ENCODE results near the gene MTA1.

DNA sequence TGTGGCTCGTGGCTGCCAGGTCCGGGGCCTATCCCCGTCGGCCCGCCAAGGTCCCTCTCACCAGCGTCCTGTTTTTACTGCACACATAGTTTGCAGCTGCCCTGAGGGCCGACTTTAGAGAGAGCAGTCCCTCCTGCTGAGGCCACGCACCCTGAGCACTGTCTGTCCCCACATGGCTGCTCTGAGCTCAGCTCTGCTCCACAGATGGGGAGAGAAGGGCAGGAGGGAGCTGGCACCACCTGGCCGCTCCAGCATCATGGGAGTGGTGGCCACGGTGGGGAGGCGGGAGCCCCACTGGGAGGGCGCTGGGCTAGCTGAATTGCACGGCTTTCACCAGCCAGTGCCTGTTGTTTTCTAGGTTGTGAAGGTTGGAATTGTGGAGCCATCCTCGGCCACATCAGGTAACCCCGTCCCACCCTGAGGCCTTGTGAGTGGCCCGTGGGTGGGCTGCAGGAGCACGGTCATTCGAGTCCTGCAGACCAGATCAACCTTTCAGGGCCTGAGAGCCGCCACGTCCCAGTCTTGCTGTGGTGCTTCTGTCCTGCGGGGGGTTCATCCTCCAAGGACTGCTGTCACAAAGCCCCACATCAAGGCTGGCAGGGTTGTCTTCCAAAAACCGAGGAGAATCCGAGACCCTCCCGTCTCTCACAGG, 28.7 kb upstream of the MTA1 start:
- TF ChIP-seq CTCF (IDR thresholded peaks at IDR 0.05) (no peak), POLR2A (IDR thresholded peaks at IDR 0.05) (no peak)

Measured in Peyer's patch (tissue), 4 donors.